Lower lobe of right lung (tissue), 2 donors: Measurements from ENCODE around the gene QRICH1. TPM values are rescaled to one million over a fixed set of nuclear protein-coding genes. Genes with fewer than 3 reads are reported as not detected.

Experiments used
- ATAC-seq, 2 donors: fragments of 200-7000 bp; cut with Tn5 transposase; one replicate each; pipeline ENCODE4 v1.9.1; 2020 to 2022; ENCODE audit warnings: mild to moderate bottlenecking in 2 of 2, moderate library complexity in 2 of 2
- DNase-seq: peaks from one replicate; pipeline ENCODE4 v3.0.0-alpha.2; 2020
- H3K27ac ChIP-seq: fragments of 200-600 bp; one replicate; pipeline ENCODE4 v1.8.0; 2022
- H3K27me3 ChIP-seq: fragments of 200-600 bp; one replicate; pipeline ENCODE4 v1.8.0; 2022; ENCODE audit warnings: low read depth
- H3K36me3 ChIP-seq: fragments of 200-600 bp; one replicate; pipeline ENCODE4 v1.8.0; 2022; ENCODE audit warnings: mild to moderate bottlenecking
- H3K4me1 ChIP-seq: fragments of 200-600 bp; one replicate; pipeline ENCODE4 v1.8.0; 2022
- H3K4me3 ChIP-seq: fragments of 200-600 bp; one replicate; pipeline ENCODE4 v1.8.0; 2022; ENCODE audit warnings: mild to moderate bottlenecking
- H3K9me3 ChIP-seq: fragments of 200-600 bp; one replicate; pipeline ENCODE4 v1.8.0; 2022
- intact Hi-C: fragments of 100-400 bp; cut with DNase I; formaldehyde crosslinking; loops from one replicate; pipeline ENCODE4 v1.11.0; 2022
- total RNA-seq: library from RNA; stranded (reverse); fragmentation: NEBNext Ultra II Directional; extraction: Animal tissue kit (Norgen Biotek cat#: 25700); gene quantifications from one replicate; pipeline ENCODE4 v1.2.1, GENCODE V29; 2021
- TF ChIP-seq, protein P1 (sequence below): fragments of 200-600 bp; IDR thresholded peaks from one replicate; pipeline ENCODE4 v1.8.0; 2022; ENCODE audit warnings: antibody characterized with exemption, mild to moderate bottlenecking
- donor health status: DM: no; HTN: yes; CAD: no; lungs with severe emphysema.

QRICH1 gene
- total RNA-seq, 1 donor from 2014 or later, result 85.4 TPM

DNA sequence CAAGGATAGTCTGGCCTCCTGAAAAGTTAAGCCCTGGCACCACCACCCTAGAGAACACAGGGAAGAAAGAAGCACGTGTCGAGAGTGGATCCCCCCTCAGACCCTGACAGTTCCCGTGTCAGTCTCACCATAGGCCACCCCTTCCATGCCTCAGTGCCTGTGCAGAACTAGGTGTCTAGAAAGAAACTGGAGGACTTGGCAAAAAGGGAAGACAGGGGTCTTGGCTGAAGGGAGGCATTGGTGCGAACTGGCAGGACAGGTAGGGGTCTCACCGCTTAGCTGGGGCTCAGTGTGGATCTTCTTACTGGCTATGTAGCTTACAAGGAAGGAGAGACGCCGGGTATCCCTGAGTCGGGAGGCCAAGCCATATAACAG is 10.2 kb upstream of the QRICH1 start:
- Histone ChIP-seq H3K36me3 (peaks cover 64% of the 10 kb centered on the region), H3K4me3 (peak overlapping the region; percentile 99), H3K27me3 (no peaks in the 10 kb centered on the region), H3K27ac (peak overlapping the region; percentile 92), H3K4me1 (peaks cover 27% of the 10 kb centered on the region), H3K9me3 (no peaks in the 10 kb centered on the region)
- DNase-seq, result no peak
- TF ChIP-seq, protein P1, sequence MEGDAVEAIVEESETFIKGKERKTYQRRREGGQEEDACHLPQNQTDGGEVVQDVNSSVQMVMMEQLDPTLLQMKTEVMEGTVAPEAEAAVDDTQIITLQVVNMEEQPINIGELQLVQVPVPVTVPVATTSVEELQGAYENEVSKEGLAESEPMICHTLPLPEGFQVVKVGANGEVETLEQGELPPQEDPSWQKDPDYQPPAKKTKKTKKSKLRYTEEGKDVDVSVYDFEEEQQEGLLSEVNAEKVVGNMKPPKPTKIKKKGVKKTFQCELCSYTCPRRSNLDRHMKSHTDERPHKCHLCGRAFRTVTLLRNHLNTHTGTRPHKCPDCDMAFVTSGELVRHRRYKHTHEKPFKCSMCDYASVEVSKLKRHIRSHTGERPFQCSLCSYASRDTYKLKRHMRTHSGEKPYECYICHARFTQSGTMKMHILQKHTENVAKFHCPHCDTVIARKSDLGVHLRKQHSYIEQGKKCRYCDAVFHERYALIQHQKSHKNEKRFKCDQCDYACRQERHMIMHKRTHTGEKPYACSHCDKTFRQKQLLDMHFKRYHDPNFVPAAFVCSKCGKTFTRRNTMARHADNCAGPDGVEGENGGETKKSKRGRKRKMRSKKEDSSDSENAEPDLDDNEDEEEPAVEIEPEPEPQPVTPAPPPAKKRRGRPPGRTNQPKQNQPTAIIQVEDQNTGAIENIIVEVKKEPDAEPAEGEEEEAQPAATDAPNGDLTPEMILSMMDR, result no peak
- no peak for ATAC-seq
- intact Hi-C loops, result no loop called here

DNA sequence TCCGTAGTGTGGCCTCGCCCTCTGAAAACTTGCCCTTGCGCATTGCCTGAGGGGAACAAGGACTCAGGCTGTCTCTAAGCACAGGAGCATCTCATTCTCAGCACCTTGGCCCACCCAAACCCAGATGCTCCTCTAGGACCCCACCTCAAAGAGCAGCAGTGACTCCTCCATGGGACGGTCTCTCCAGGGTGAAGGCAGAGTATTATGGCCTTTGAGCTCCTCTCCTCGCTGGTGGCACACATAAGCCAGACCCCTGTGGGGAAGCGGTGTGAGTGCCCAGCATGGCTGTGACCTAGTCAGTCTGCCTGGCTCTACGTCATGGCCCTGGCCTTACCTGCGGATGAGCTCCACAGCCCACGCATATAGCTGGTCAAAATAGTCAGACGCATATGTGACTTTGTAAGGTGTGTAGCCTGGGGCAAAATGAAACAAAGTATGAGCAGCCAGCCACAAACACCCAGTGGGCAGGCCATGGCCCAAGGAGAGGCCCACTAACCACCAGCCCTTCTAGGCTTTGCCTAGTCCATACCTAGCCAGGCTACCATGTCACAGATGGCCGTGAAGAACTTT is 6.3 kb upstream of the QRICH1 start:
- DNase-seq (peak; percentile 13), ATAC-seq (no peak)
- no peaks in the 10 kb centered on the region for H3K9me3 ChIP-seq
- intact Hi-C loops, result no loop called here
- H3K4me1 ChIP-seq, result peaks cover 21% of the 10 kb centered on the region
- no peaks in the 10 kb centered on the region for H3K27me3 ChIP-seq
- H3K27ac ChIP-seq, result no peak overlapping the region
- TF ChIP-seq, protein P1, result no peak
- H3K36me3 ChIP-seq, result peaks cover 66% of the 10 kb centered on the region
- no peak overlapping the region for H3K4me3 ChIP-seq

DNA sequence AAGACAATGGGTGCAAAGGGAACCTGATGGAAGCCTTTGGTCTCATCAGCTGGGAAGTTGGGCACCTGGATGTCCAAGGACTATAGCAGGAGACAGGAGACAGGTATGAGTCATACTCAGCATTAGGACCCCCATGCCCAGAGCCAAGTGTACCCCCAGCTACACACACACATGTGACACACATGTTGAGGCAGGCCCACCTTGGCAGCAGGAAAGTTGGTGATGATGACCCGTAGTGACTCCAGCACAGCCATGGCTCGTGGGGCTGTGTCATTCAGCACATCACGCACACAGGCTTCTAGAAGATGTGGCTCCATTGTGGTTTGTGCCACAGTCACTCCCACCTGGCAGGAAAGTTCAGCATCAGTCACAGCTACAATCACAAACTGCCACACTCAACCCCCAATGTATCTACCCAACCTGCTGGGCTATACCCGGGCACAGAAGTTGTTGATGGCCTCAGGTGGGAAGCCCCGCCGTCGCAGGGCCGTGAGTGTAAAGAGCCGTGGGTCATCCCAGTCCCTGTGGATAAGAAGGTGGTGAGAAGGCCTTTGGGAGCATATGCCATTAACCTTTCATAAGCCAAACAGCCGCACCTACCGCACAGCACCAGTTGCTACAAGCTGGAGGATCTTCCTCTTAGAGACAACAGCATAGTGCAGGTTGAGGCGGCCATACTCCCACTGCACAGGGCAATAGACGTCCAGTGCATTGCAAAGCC is 5.2 kb upstream of the QRICH1 start:
- TF ChIP-seq, protein P1, result no peak
- Histone ChIP-seq H3K9me3 (no peaks in the 10 kb centered on the region), H3K27ac (no peak overlapping the region), H3K4me3 (no peak overlapping the region), H3K27me3 (no peaks in the 10 kb centered on the region), H3K4me1 (peaks cover 24% of the 10 kb centered on the region), H3K36me3 (peaks cover 66% of the 10 kb centered on the region)
- intact Hi-C loops, result no loop called here
- ATAC-seq (no peak), DNase-seq (peak; percentile 34)

DNA sequence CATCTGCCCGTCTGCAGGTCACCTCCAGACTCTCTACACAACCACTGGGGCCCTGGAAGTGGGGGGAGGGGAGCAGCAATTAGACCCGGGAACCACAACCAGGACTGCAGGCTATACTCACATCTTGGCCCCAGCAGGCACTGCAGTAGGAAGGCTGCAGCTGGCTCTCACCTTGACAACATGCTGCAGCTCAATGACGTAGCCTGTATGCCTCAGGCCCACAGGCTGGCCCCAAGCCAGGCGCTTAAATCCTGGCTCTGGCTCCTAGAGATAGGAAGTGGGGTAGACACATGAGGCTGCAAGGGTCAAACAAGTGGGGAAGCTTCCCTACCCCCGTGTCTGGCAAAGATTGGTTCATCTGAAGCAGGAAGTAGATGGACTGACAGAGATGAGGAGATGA is 4.6 kb upstream of the QRICH1 start:
- Histone ChIP-seq H3K4me1 (peaks cover 17% of the 10 kb centered on the region), H3K27me3 (no peaks in the 10 kb centered on the region), H3K36me3 (peaks cover 66% of the 10 kb centered on the region), H3K4me3 (no peak overlapping the region), H3K9me3 (no peaks in the 10 kb centered on the region), H3K27ac (no peak overlapping the region)
- TF ChIP-seq, protein P1, result no peak
- ATAC-seq (no peak), DNase-seq (peak; percentile 36)
- intact Hi-C loops, result no loop called here

DNA sequence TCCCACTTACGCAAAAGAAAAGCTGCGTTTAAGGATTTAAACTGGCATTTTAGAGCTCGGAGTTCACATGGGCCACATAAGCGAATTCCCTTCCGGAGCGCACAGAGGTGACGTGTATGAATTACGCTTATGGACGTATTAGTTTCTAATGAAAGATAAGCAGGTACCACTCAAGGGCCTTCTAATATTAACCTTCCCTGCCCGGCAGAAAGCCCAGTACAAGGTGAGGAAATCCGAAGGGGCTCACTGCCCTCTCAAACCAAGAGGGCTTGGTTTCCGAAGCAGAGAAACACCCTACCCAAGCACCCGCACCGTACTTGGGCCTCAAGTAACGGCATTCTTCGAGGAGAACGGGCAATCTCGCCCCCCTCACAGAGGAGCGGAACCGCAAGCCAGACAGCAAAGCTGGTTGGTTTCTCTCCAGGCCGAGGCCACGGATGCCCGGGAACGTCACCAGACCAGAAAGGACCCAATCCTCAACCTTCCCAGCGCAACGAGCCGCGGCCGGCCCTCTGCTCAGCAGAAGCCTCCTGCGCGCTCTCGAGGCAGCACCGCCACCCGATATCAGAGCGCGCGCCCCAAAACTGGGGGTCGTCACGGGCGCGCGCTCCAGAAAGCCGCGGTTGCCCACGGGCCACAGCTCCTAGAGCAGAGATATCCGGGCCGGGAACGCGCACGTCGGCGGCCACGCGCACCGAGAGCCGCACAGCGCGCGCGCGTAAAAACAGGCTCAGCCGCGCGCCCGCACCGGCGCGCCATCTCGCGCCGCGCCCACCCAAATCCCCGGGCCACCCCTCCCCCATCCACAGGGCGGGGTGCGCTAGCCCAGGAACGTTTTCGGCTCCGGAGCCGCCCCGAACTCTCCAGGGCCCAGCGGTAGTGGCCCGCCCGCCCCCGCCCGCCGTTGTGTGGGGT is 676 bp downstream of the QRICH1 start:
- Histone ChIP-seq H3K4me1 (peaks cover 44% of the 10 kb centered on the region), H3K4me3 (peak overlapping the region; percentile 85), H3K36me3 (peaks cover 21% of the 10 kb centered on the region), H3K27me3 (no peaks in the 10 kb centered on the region), H3K27ac (peak overlapping the region; percentile 95), H3K9me3 (no peaks in the 10 kb centered on the region)
- peak; percentile 72 to 75 for ATAC-seq
- TF ChIP-seq, protein P1, result no peak
- DNase-seq, result peak; percentile 88
- intact Hi-C loops, result no loop called here
